HepG2 (cell line): ENCODE data around the gene SQOR. TPM values are rescaled to one million over a fixed set of nuclear protein-coding genes. Genes with fewer than 3 reads are reported as not detected.
A peak's percentile ranks its signal among the peaks of the same experiment; 100 is the strongest.

Source experiments
- ARHGAP35 ChIP-seq: sonication (generic); formaldehyde crosslinking; IDR thresholded peaks from 2 replicates; pipeline ENCODE4 v1.9.0; 2022; ENCODE audit warnings: mild to moderate bottlenecking, inconsistent platforms, moderate library complexity, missing genetic modification reagents, borderline replicate concordance
- ATF4 ChIP-seq, 2 experiments: fragments of 450-650 bp in 1 of 2; sonication (generic) in 1 of 2; formaldehyde crosslinking; IDR thresholded peaks; 2 replicates each; pipeline versions ENCODE4 v1.5.0 to v1.8.0; 2020 to 2022; ENCODE audit warnings: mild to moderate bottlenecking in 1 of 2, missing genetic modification reagents in 1 of 2
- CREM ChIP-seq, 2 experiments: sonication (generic) in 1 of 2; formaldehyde crosslinking in 1 of 2; IDR thresholded peaks; 2 replicates each; pipeline versions ENCODE4 v1.4.0 to v1.6.1; 2016 to 2020; ENCODE audit warnings: antibody characterized with exemption in 1 of 2, mild to moderate bottlenecking in 1 of 2, missing genetic modification reagents in 1 of 2
- KDM5B ChIP-seq: sonication (generic); formaldehyde crosslinking; IDR thresholded peaks from 2 replicates; pipeline ENCODE4 v1.4.0; 2020; ENCODE audit warnings: missing genetic modification reagents, mild to moderate bottlenecking, borderline replicate concordance
- KMT2B ChIP-seq: IDR thresholded peaks from 2 replicates; pipeline ENCODE4 v1.6.1; 2016; ENCODE audit warnings: missing genetic modification reagents, missing compliant biosample characterization
- MTA3 ChIP-seq: sonication (generic); formaldehyde crosslinking; IDR thresholded peaks from 2 replicates; pipeline ENCODE4 v1.4.0; 2020; ENCODE audit warnings: missing genetic modification reagents
- NCOA2 ChIP-seq: sonication (generic); formaldehyde crosslinking; IDR thresholded peaks from 2 replicates; pipeline ENCODE4 v1.8.0; 2022; ENCODE audit warnings: inconsistent platforms
- NFKB2 ChIP-seq: sonication (generic); formaldehyde crosslinking; IDR thresholded peaks from 2 replicates; pipeline ENCODE4 v1.4.0; 2020; ENCODE audit warnings: missing genetic modification reagents, borderline replicate concordance
- SALL2 ChIP-seq: sonication (generic); formaldehyde crosslinking; IDR thresholded peaks from 2 replicates; pipeline ENCODE4 v1.8.1; 2023; ENCODE audit warnings: mild to moderate bottlenecking, missing genetic modification reagents, inconsistent platforms
- XRCC5 ChIP-seq: fragments of 200-400 bp; formaldehyde crosslinking; optimal IDR thresholded peaks from 2 replicates; pipeline ENCODE3; 2017; ENCODE audit warnings: mild to moderate bottlenecking, low read length
- ZNF235 ChIP-seq: sonication (generic); formaldehyde crosslinking; IDR thresholded peaks from 2 replicates; pipeline ENCODE4 v1.8.1; 2023; ENCODE audit warnings: mild to moderate bottlenecking, missing genetic modification reagents, borderline replicate concordance
- ZNF317 ChIP-seq: sonication (generic); formaldehyde crosslinking; IDR thresholded peaks from 2 replicates; pipeline ENCODE4 v1.5.0; 2020; ENCODE audit warnings: mild to moderate bottlenecking, missing genetic modification reagents
- ZNF34 ChIP-seq: sonication (generic); formaldehyde crosslinking; IDR thresholded peaks from 2 replicates; pipeline ENCODE4 v1.4.0; 2020; ENCODE audit warnings: mild to moderate bottlenecking, missing genetic modification reagents, borderline replicate concordance
- ZNF501 ChIP-seq: sonication (generic); formaldehyde crosslinking; IDR thresholded peaks from 2 replicates; pipeline ENCODE4 v1.5.1; 2020; ENCODE audit warnings: mild to moderate bottlenecking, moderate library complexity, missing genetic modification reagents
- ZNF572 ChIP-seq: sonication (generic); formaldehyde crosslinking; IDR thresholded peaks from 2 replicates; pipeline ENCODE4 v1.5.1; 2020; ENCODE audit warnings: mild to moderate bottlenecking, missing genetic modification reagents
- ZNF710 ChIP-seq: sonication (generic); formaldehyde crosslinking; IDR thresholded peaks from 2 replicates; pipeline ENCODE4 v1.5.0; 2020; ENCODE audit warnings: mild to moderate bottlenecking, missing genetic modification reagents, borderline replicate concordance
- ZNF749 ChIP-seq: sonication (generic); formaldehyde crosslinking; IDR thresholded peaks from 2 replicates; pipeline ENCODE4 v1.8.0; 2022; ENCODE audit warnings: mild to moderate bottlenecking, missing genetic modification reagents, moderate library complexity, borderline replicate concordance
- polyA plus RNA-seq, 8 experiments: library from polyadenylated mRNA; depleted of rRNA in 3 of 8; stranded (reverse) in 7 of 8; unstranded in 1 of 8; fragments of >200 nt; fragmentation: Illumina TruSeq in 4 of 8; extraction: Trizol in 4 of 8; gene quantifications; 2 replicates each; pipeline versions ENCODE4 v1.2.1 to v1.2.3, GENCODE V29; 2011 to 2016; ENCODE audit warnings: low read depth in 4 of 8, missing spikeins in 1 of 8, mixed read lengths in 1 of 8; ENCODE audit not compliant: insufficient read depth in 1 of 8
- total RNA-seq, 5 experiments: library from RNA; depleted of rRNA; stranded (reverse); fragments of >200 nt; fragmentation: Illumina TruSeq; extraction: Trizol; gene quantifications; 2 replicates each; pipeline ENCODE4 v1.2.3, GENCODE V29; 2016; ENCODE audit warnings: low read depth in 1 of 5
- TF ChIP-seq, protein P1 (sequence below): IDR thresholded peaks from 2 replicates; pipeline ENCODE4 v1.6.1; 2016; ENCODE audit warnings: mild to moderate bottlenecking
- TF ChIP-seq, protein P2 (sequence below), 2 experiments: sonication (generic) in 1 of 2; formaldehyde crosslinking in 1 of 2; IDR thresholded peaks; 2 replicates each; pipeline versions ENCODE4 v1.4.0 to v1.6.1; 2018 to 2020; ENCODE audit warnings: missing genetic modification reagents in 2 of 2, borderline replicate concordance in 1 of 2, low read depth in 1 of 2, mild to moderate bottlenecking in 1 of 2, missing biosample characterization in 1 of 2
- TF ChIP-seq, protein P3 (sequence below): IDR thresholded peaks from 2 replicates; pipeline ENCODE4 v1.6.1; 2016; ENCODE audit warnings: missing genetic modification reagents, missing compliant biosample characterization

SQOR gene
- total and polyA plus RNA-seq, 2 of the 13 experiments (the other 11 are each of a cell fraction or from before 2014, with no cell fraction given): 19.3 to 19.4 TPM

DNA sequence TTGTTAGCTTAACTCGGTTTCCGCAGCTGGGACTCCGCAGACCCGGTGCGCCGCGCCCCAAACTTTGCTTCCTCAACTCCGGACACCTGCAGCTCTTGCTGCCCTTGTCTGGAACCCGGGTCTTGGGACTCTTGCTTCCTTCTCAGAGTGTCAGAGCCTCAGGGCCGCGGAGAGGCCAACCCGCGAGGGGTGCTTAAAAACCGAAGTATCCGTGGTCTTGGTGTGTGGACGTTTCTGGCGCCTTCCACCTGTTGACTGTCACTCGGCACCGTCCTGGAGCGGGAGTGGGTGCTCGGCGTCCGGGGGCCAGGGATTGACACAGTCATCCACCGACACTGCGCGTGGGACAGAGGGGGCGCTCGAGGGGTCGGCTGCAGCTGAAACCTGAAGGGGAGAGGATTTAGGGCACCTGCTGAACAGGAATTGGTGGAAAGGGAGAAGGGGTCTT, 386 bp downstream of the SQOR start (continued):
- TF ChIP-seq, protein P1, sequence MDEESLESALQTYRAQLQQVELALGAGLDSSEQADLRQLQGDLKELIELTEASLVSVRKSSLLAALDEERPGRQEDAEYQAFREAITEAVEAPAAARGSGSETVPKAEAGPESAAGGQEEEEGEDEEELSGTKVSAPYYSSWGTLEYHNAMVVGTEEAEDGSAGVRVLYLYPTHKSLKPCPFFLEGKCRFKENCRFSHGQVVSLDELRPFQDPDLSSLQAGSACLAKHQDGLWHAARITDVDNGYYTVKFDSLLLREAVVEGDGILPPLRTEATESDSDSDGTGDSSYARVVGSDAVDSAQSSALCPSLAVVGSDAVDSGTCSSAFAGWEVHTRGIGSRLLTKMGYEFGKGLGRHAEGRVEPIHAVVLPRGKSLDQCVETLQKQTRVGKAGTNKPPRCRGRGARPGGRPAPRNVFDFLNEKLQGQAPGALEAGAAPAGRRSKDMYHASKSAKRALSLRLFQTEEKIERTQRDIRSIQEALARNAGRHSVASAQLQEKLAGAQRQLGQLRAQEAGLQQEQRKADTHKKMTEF (CRISPR knock-in tag): 0 out of 2 replicates have a peak, but pooled peaks have one; percentile 7
- TF ChIP-seq KMT2B (0 out of 2 replicates have a peak, but pooled peaks have one; percentile 10), CREM (IDR thresholded peaks at IDR 0.05) (peak; percentile 43; the same call in 1 of the 2 replicates), CREM (CRISPR knock-in tag; IDR thresholded peaks at IDR 0.05) (no peak), NCOA2 (CRISPR knock-in tag) (no peak), XRCC5 (peak; percentile 80), KDM5B (CRISPR knock-in tag) (0 out of 2 replicates have a peak, but pooled peaks have one; percentile 43), ZNF710 (CRISPR knock-in tag) (0 out of 2 replicates have a peak, but pooled peaks have one; percentile 16), ZNF235 (CRISPR knock-in tag) (0 out of 2 replicates have a peak, but pooled peaks have one; percentile 51), NFKB2 (peak; percentile 16; the same call in 1 of the 2 replicates), SALL2 (no peak), ZNF572 (CRISPR knock-in tag) (0 out of 2 replicates have a peak, but pooled peaks have one; percentile 23), ZNF317 (CRISPR knock-in tag) (0 out of 2 replicates have a peak, but pooled peaks have one; percentile 16), ATF4 (CRISPR knock-in tag; IDR thresholded peaks at IDR 0.05) (0 out of 4 replicates have a peak, but pooled peaks of 1 of the 2 experiments have one; percentile 1), ARHGAP35 (CRISPR knock-in tag) (0 out of 2 replicates have a peak, but pooled peaks have one; percentile 6), ZNF34 (CRISPR knock-in tag) (no peak), MTA3 (no peak), ZNF749 (0 out of 2 replicates have a peak, but pooled peaks have one; percentile 13), ZNF501 (CRISPR knock-in tag) (peak; percentile 48)
- TF ChIP-seq, protein P2, sequence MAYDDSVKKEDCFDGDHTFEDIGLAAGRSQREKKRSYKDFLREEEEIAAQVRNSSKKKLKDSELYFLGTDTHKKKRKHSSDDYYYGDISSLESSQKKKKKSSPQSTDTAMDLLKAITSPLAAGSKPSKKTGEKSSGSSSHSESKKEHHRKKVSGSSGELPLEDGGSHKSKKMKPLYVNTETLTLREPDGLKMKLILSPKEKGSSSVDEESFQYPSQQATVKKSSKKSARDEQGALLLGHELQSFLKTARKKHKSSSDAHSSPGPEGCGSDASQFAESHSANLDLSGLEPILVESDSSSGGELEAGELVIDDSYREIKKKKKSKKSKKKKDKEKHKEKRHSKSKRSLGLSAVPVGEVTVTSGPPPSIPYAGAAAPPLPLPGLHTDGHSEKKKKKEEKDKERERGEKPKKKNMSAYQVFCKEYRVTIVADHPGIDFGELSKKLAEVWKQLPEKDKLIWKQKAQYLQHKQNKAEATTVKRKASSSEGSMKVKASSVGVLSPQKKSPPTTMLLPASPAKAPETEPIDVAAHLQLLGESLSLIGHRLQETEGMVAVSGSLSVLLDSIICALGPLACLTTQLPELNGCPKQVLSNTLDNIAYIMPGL (CRISPR knock-in tag; IDR thresholded peaks at IDR 0.05; ENCODE audit: borderline replicate concordance in 1 of 2, low read depth in 1 of 2): peak; percentile 90 to 91; a peak in 3 of 4 replicates
- TF ChIP-seq, protein P3, sequence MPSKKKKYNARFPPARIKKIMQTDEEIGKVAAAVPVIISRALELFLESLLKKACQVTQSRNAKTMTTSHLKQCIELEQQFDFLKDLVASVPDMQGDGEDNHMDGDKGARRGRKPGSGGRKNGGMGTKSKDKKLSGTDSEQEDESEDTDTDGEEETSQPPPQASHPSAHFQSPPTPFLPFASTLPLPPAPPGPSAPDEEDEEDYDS (CRISPR knock-in tag): no peak
